ENCODE data around the gene CCDC148. TPM values are rescaled to one million over a fixed set of nuclear protein-coding genes. Genes with fewer than 3 reads are reported as not detected.

The CCDC148 gene
- total and polyA plus RNA-seq, 3 donors from 2014 or later = 2.3 to 5.7 (median 5.0) TPM

GRCh38 chr2:158412206-158412605 lies 44.3 kb downstream of the CCDC148 start:
- no peak overlapping the region for H3K27ac ChIP-seq
- no peaks in the 10 kb centered on the region for H3K27me3 ChIP-seq
- 54 to 66% methylated on average over 3 of the region's 3 CpGs for WGBS, 2 donors
- no peak for TF ChIP-seq POLR2A (IDR thresholded peaks at IDR 0.05)
- TF ChIP-seq CTCF (IDR thresholded peaks at IDR 0.05) = no peak
- H3K9me3 ChIP-seq = no peaks in the 10 kb centered on the region
- no peak overlapping the region for H3K4me3 ChIP-seq
- DNase-seq = no peak
- no peaks in the 10 kb centered on the region for H3K36me3 ChIP-seq (ENCODE audit: low read depth, missing control alignments)
- H3K4me1 ChIP-seq = no peaks in the 10 kb centered on the region
- intact Hi-C loops (cut with DNase I; ENCODE audit: low total_unique reads) = no loop called here

GRCh38 chr2:158411748-158412147 lies 44.8 kb downstream of the CCDC148 start:
- Histone ChIP-seq H3K9me3 (no peaks in the 10 kb centered on the region), H3K27me3 (no peaks in the 10 kb centered on the region), H3K36me3 (ENCODE audit: low read depth, missing control alignments) (no peaks in the 10 kb centered on the region), H3K4me3 (no peak overlapping the region), H3K4me1 (no peaks in the 10 kb centered on the region), H3K27ac (no peak overlapping the region)
- no peak for DNase-seq
- intact Hi-C loops (cut with DNase I; ENCODE audit: low total_unique reads) = no loop called here
- no peak for TF ChIP-seq CTCF (IDR thresholded peaks at IDR 0.05)
- TF ChIP-seq POLR2A (IDR thresholded peaks at IDR 0.05) = no peak

- WGBS, 2 donors = 98 to 100% methylated on average over 1 of the region's 1 CpG
- TF ChIP-seq CTCF (IDR thresholded peaks at IDR 0.05) = no peak
- TF ChIP-seq POLR2A (IDR thresholded peaks at IDR 0.05) = no peak
- H3K4me3 ChIP-seq = no peak overlapping the region
- H3K4me1 ChIP-seq = no peaks in the 10 kb centered on the region
- DNase-seq = no peak
- no peaks in the 10 kb centered on the region for H3K36me3 ChIP-seq (ENCODE audit: low read depth, missing control alignments)
- H3K27me3 ChIP-seq = no peaks in the 10 kb centered on the region
- no peak overlapping the region for H3K27ac ChIP-seq
- H3K9me3 ChIP-seq = no peaks in the 10 kb centered on the region
- intact Hi-C loops (cut with DNase I; ENCODE audit: low total_unique reads) = no loop called here
Observed at GRCh38 chr2:158410132-158410531, 46.4 kb downstream of the CCDC148 start.

GRCh38 chr2:158407031-158407430 lies 49.5 kb downstream of the CCDC148 start:
- DNase-seq = no peak
- Histone ChIP-seq H3K27me3 (no peaks in the 10 kb centered on the region), H3K27ac (no peak overlapping the region), H3K4me3 (no peak overlapping the region), H3K9me3 (no peaks in the 10 kb centered on the region), H3K36me3 (ENCODE audit: low read depth, missing control alignments) (no peaks in the 10 kb centered on the region), H3K4me1 (no peaks in the 10 kb centered on the region)
- 66 to 72% methylated on average over 3 of the region's 3 CpGs for WGBS, 2 donors
- intact Hi-C loops (cut with DNase I; ENCODE audit: low total_unique reads) = no loop called here
- TF ChIP-seq CTCF (IDR thresholded peaks at IDR 0.05) (no peak), POLR2A (IDR thresholded peaks at IDR 0.05) (no peak)

- TF ChIP-seq CTCF (IDR thresholded peaks at IDR 0.05) (no peak), POLR2A (IDR thresholded peaks at IDR 0.05) (no peak)
- Histone ChIP-seq H3K9me3 (no peaks in the 10 kb centered on the region), H3K36me3 (ENCODE audit: low read depth, missing control alignments) (no peaks in the 10 kb centered on the region), H3K27ac (no peak overlapping the region), H3K4me1 (no peaks in the 10 kb centered on the region), H3K27me3 (no peaks in the 10 kb centered on the region), H3K4me3 (no peak overlapping the region)
- DNase-seq = no peak
- 96 to 97% methylated on average over 3 of the region's 3 CpGs for WGBS, 2 donors
- intact Hi-C loops (cut with DNase I; ENCODE audit: low total_unique reads) = no loop called here
Observed at GRCh38 chr2:158405341-158405740, 51.2 kb downstream of the CCDC148 start.

All from testis (tissue), 3 donors.